CD14-positive monocyte (primary cell): ENCODE data around the gene TFB1M. TPM values are rescaled to one million over a fixed set of nuclear protein-coding genes. Genes with fewer than 3 reads are reported as not detected.

Experiments
- DNase-seq, 3 donors: peaks; one replicate each; pipeline ENCODE4 v3.0.0-alpha.2; 2011 to 2022
- H2AFZ ChIP-seq: 2 replicates; pipeline ENCODE4 v1.6.0; 2012; ENCODE audit warnings: mild to moderate bottlenecking, low read depth, low read length, inconsistent platforms; ENCODE audit not compliant: insufficient read depth, poor library complexity, severe bottlenecking
- H3K27ac ChIP-seq, 2 donors: 1 replicate in 1 of 2; 2 replicates in 1 of 2; pipeline ENCODE4 v1.5.1; 2012 to 2013; ENCODE audit warnings: low read length in 2 of 2, control low read depth in 1 of 2, inconsistent platforms in 1 of 2, low read depth in 1 of 2, mild to moderate bottlenecking in 1 of 2
- H3K27me3 ChIP-seq, 2 donors: one replicate each; pipeline versions ENCODE4 v1.6.0 to v1.6.1; 2011 to 2013; ENCODE audit warnings: low read length in 2 of 2; ENCODE audit not compliant: control insufficient read depth in 2 of 2, insufficient read depth in 2 of 2
- H3K36me3 ChIP-seq, 2 donors: replicated peaks in 1 of 2; 1 replicate in 1 of 2; 2 replicates in 1 of 2; pipeline versions ENCODE4 v1.5.1 to v1.6.1; 2012 to 2013; ENCODE audit warnings: low read length in 2 of 2, control low read depth in 1 of 2, inconsistent platforms in 1 of 2, mild to moderate bottlenecking in 1 of 2; ENCODE audit not compliant: insufficient read depth in 2 of 2, control insufficient read depth in 1 of 2
- H3K4me1 ChIP-seq, 2 donors: 1 replicate in 1 of 2; 2 replicates in 1 of 2; pipeline versions ENCODE4 v1.5.1 to v1.6.1; 2012 to 2013; ENCODE audit warnings: low read length in 2 of 2, control low read depth in 1 of 2, inconsistent platforms in 1 of 2, mild to moderate bottlenecking in 1 of 2, moderate library complexity in 1 of 2; ENCODE audit not compliant: insufficient read depth in 2 of 2, control insufficient read depth in 1 of 2
- H3K4me2 ChIP-seq: replicated peaks from 2 replicates; pipeline ENCODE3; 2012; ENCODE audit warnings: low read length, moderate library complexity, mild to moderate bottlenecking; ENCODE audit not compliant: poor library complexity, severe bottlenecking; ENCODE audit errors: extremely low read depth
- H3K4me3 ChIP-seq, 3 experiments: fragments of 200-600 bp in 1 of 3; sonication (generic) in 1 of 3; replicated peaks in 1 of 3; 1 replicate in 2 of 3; 2 replicates in 1 of 3; pipeline ENCODE4 v1.5.1; 2011 to 2013; ENCODE audit warnings: low read length in 3 of 3, mild to moderate bottlenecking in 3 of 3, control low read depth in 2 of 3, low read depth in 2 of 3, inconsistent platforms in 1 of 3, moderate library complexity in 1 of 3
- H3K79me2 ChIP-seq: 2 replicates; pipeline ENCODE4 v1.6.0; 2012; ENCODE audit warnings: mild to moderate bottlenecking, control low read depth, inconsistent platforms, low read length, moderate library complexity; ENCODE audit not compliant: insufficient read depth
- H3K9ac ChIP-seq: 2 replicates; pipeline ENCODE4 v1.6.0; 2017; ENCODE audit warnings: low read length, mild to moderate bottlenecking; ENCODE audit not compliant: insufficient read depth, poor library complexity, severe bottlenecking
- H3K9me3 ChIP-seq, 2 donors: replicated peaks in 1 of 2; 1 replicate in 1 of 2; 2 replicates in 1 of 2; pipeline versions ENCODE4 v1.5.1 to v1.6.1; 2012 to 2013; ENCODE audit warnings: low read length in 2 of 2, control low read depth in 1 of 2; ENCODE audit not compliant: control insufficient read depth in 1 of 2, insufficient read depth in 1 of 2
- H4K20me1 ChIP-seq: 2 replicates; pipeline ENCODE4 v1.6.0; 2012; ENCODE audit warnings: mild to moderate bottlenecking, low read length, control low read depth, moderate library complexity; ENCODE audit not compliant: insufficient read depth
- H3K27ac Mint-ChIP-seq, 7 donors: one replicate each; pipeline ENCODE4 v1.8.0; 2020; ENCODE audit warnings: mild to moderate bottlenecking in 7 of 7, mixed read lengths in 7 of 7, moderate library complexity in 6 of 7, inconsistent platforms in 2 of 7
- H3K27me3 Mint-ChIP-seq, 3 donors: one replicate each; pipeline ENCODE4 v1.8.0; 2021 to 2022; ENCODE audit warnings: low read depth in 3 of 3, mild to moderate bottlenecking in 3 of 3, mixed read lengths in 3 of 3, moderate library complexity in 3 of 3, inconsistent platforms in 1 of 3
- H3K36me3 Mint-ChIP-seq, 2 donors: one replicate each; pipeline ENCODE4 v1.8.0; 2020; ENCODE audit warnings: mixed read lengths in 2 of 2, inconsistent platforms in 1 of 2, mild to moderate bottlenecking in 1 of 2
- H3K4me1 Mint-ChIP-seq: one replicate; pipeline ENCODE4 v1.8.0; 2020; ENCODE audit warnings: mild to moderate bottlenecking, mixed read lengths
- H3K4me3 Mint-ChIP-seq, 2 donors: one replicate each; pipeline ENCODE4 v1.8.0; 2020; ENCODE audit warnings: mild to moderate bottlenecking in 2 of 2, mixed read lengths in 2 of 2, moderate library complexity in 1 of 2
- H3K9me3 Mint-ChIP-seq, 7 donors: one replicate each; pipeline ENCODE4 v1.8.0; 2020 to 2022; ENCODE audit warnings: mixed read lengths in 7 of 7, mild to moderate bottlenecking in 6 of 7, moderate library complexity in 6 of 7, inconsistent platforms in 2 of 7
- WGBS: methylation state at CpG from one replicate; pipeline ENCODE4 v1.1.5; 2013; ENCODE audit warnings: missing lambda C conversion rate; ENCODE audit not compliant: insufficient coverage; 5-methylcytosine and 5-hydroxymethylcytosine counted together
- intact Hi-C, 2 donors: fragments of 100-400 bp; cut with micrococcal nuclease; formaldehyde crosslinking; loops; one replicate each; pipeline versions ENCODE4 v1.15.0 to v1.15.1; 2023
- polyA plus RNA-seq, 3 donors: library from polyadenylated mRNA; depleted of rRNA in 1 of 3; unstranded in 2 of 3; stranded (reverse) in 1 of 3; fragments of 300-500 nt in 2 of 3; fragments of >200 nt in 1 of 3; fragmentation: Illumina TruSeq in 2 of 3; gene quantifications; 1 replicate in 2 of 3; 2 replicates in 1 of 3; pipeline ENCODE4 v1.2.3, GENCODE V29; 2012 to 2021
- TF ChIP-seq, protein P1 (sequence below): fragments of 200-600 bp; IDR thresholded peaks from one replicate; pipeline ENCODE4 v1.8.0; 2022; ENCODE audit warnings: antibody characterized with exemption, mild to moderate bottlenecking

The TFB1M gene
- polyA plus RNA-seq, 3 donors, result 4.8 to 5.4 (median 4.8) TPM

DNA sequence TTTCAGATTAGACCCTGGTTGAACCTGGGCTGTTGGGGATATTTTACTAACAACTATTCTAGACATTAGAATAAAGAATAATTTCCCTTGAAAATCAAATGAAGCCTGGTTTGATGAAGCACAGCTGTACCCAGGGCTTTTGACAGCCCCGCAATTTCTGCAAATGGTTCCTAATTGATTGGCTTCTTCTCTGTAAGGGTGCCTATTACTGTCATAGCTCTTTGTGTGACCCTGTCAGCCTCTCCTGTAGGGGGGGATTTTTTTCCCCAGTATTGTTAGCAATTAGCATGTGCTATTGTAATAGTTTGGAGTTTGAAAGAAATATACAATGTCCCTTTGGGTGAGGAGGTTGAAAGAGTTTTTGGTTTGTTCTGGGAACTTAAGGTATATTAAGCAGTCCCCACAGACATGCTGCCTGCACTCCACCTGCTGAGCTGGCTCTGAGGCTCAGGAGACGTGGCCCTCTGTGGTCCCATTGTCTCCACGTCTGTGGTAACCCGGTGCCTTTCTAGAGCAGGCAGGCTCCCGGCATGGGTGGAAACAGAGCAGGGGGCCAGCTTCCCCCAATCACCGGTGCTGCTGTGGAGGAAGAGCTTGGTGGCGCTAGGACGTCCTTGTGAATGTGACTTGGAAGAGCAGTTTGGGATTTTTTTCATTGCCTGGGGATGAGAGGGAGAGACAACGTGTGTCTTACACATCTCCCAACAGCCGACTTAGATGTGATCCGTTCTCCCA is 97.8 kb downstream of the TFB1M start:
- H3K4me3 Mint-ChIP-seq, result no peak overlapping the region
- no peaks in the 10 kb centered on the region for H3K36me3 ChIP-seq

DNA sequence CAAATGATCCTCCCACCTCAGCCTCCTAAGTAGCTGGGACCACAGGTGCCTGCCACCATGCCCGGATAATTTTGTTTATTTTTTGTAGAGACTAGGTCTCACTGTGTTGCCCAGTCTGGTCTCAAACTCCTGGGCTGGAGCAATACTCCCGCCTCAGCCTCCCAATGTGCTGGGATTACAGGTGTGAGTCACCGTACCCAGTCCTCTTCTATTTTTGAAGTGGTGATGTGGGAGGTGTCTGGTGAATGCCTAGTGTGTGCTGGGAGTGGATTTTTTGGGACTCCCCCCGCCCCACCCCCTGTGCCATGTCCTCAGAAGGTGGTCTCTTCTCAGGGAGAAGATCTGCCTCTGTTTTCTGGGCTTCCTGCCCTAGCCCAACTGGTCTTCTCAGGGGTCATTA is 98.4 kb downstream of the TFB1M start:
- H3K9ac ChIP-seq, result no peak overlapping the region
- no peak overlapping the region for H2AFZ ChIP-seq
- H3K4me2 ChIP-seq, result no peak overlapping the region
- no peak overlapping the region for H3K27ac ChIP-seq
- intact Hi-C loops, result no loop called here
- H3K36me3 Mint-ChIP-seq, result no peaks in the 10 kb centered on the region
- H3K4me3 ChIP-seq, result no peak overlapping the region
- no peaks in the 10 kb centered on the region for H3K9me3 Mint-ChIP-seq
- H3K4me1 ChIP-seq, result peaks cover 12% of the 10 kb centered on the region in 2 donors
- H3K27ac Mint-ChIP-seq, result no peak overlapping the region
- H3K4me1 Mint-ChIP-seq, result peaks cover 15% of the 10 kb centered on the region
- peaks cover 3 to 7% (median 5%) of the 10 kb centered on the region in 3 donors for H3K27me3 Mint-ChIP-seq
- no peaks in the 10 kb centered on the region for H3K79me2 ChIP-seq
- no peaks in the 10 kb centered on the region for H3K27me3 ChIP-seq
- WGBS, result 80% methylated on average over 1 of the region's 4 CpGs
- no peaks in the 10 kb centered on the region for H3K36me3 ChIP-seq
- no peaks in the 10 kb centered on the region for H4K20me1 ChIP-seq
- DNase-seq, result no peak
- TF ChIP-seq, protein P1, sequence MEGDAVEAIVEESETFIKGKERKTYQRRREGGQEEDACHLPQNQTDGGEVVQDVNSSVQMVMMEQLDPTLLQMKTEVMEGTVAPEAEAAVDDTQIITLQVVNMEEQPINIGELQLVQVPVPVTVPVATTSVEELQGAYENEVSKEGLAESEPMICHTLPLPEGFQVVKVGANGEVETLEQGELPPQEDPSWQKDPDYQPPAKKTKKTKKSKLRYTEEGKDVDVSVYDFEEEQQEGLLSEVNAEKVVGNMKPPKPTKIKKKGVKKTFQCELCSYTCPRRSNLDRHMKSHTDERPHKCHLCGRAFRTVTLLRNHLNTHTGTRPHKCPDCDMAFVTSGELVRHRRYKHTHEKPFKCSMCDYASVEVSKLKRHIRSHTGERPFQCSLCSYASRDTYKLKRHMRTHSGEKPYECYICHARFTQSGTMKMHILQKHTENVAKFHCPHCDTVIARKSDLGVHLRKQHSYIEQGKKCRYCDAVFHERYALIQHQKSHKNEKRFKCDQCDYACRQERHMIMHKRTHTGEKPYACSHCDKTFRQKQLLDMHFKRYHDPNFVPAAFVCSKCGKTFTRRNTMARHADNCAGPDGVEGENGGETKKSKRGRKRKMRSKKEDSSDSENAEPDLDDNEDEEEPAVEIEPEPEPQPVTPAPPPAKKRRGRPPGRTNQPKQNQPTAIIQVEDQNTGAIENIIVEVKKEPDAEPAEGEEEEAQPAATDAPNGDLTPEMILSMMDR, result no peak
- H3K4me3 Mint-ChIP-seq, result no peak overlapping the region
- H3K9me3 ChIP-seq, result no peaks in the 10 kb centered on the region

More for the DNA sequence above, 97.8 kb downstream of the TFB1M start:
- intact Hi-C loops, result no loop called here
- Histone ChIP-seq H3K4me3 (no peak overlapping the region), H3K27ac (no peak overlapping the region), H3K9me3 (no peaks in the 10 kb centered on the region), H3K4me2 (no peak overlapping the region), H3K9ac (no peak overlapping the region), H4K20me1 (no peaks in the 10 kb centered on the region), H3K4me1 (peaks cover 18% of the 10 kb centered on the region in 2 donors), H3K79me2 (no peaks in the 10 kb centered on the region), H2AFZ (peak overlapping the region; percentile 10), H3K27me3 (no peaks in the 10 kb centered on the region)
- Mint-ChIP-seq H3K27me3 (peaks cover 3 to 7% (median 5%) of the 10 kb centered on the region in 3 donors), H3K36me3 (no peaks in the 10 kb centered on the region), H3K4me1 (peaks cover 21% of the 10 kb centered on the region), H3K9me3 (no peaks in the 10 kb centered on the region), H3K27ac (peak overlapping the region in 2 of 7 donors; percentile 10 to 68)
- no peak for DNase-seq
- WGBS, result 53% methylated on average over 5 of the region's 11 CpGs
- TF ChIP-seq, protein P1, result no peak
